Gastroesophageal sphincter (tissue), 4 donors: ENCODE results near the gene FAM149A. TPM values are rescaled to one million over a fixed set of nuclear protein-coding genes. Genes with fewer than 3 reads are reported as not detected.
A peak's percentile ranks its signal among the peaks of the same experiment; 100 is the strongest.

Experiments
- ATAC-seq: fragments of 150-250 bp; one replicate; pipeline ENCODE4 v1.9.1; 2016; ENCODE audit warnings: mild to moderate bottlenecking, moderate library complexity
- H3K27ac ChIP-seq, 4 donors: fragments of 200-600 bp; sonication (generic) in 3 of 4; 1 replicate in 3 of 4; 2 replicates in 1 of 4; pipeline ENCODE4 v1.5.1; 2016 to 2019
- H3K27me3 ChIP-seq: fragments of 200-600 bp; sonication (generic); one replicate; pipeline ENCODE4 v1.5.1; 2019
- H3K36me3 ChIP-seq, 2 donors: fragments of 200-600 bp; sonication (generic); one replicate each; pipeline ENCODE4 v1.5.1; 2019; ENCODE audit warnings: control low read depth in 1 of 2
- H3K4me1 ChIP-seq, 3 donors: fragments of 200-600 bp; sonication (generic); 1 replicate in 2 of 3; 2 replicates in 1 of 3; pipeline ENCODE4 v1.5.1; 2016 to 2019; ENCODE audit warnings: control low read depth in 2 of 3
- H3K4me3 ChIP-seq, 2 donors: fragments of 200-600 bp; sonication (generic); one replicate each; pipeline ENCODE4 v1.5.1; 2019; ENCODE audit warnings: mild to moderate bottlenecking in 1 of 2, moderate library complexity in 1 of 2
- H3K9me3 ChIP-seq, 3 donors: fragments of 200-600 bp; sonication (generic); one replicate each; pipeline ENCODE4 v1.5.1; 2017 to 2019; ENCODE audit warnings: control low read depth in 2 of 3
- CTCF ChIP-seq, 4 experiments: fragments of 200-600 bp in 2 of 4; fragments of 450-650 bp in 2 of 4; sonication (generic) in 1 of 4; IDR thresholded peaks; one replicate each; pipeline ENCODE4 v1.5.1; 2017 to 2019; ENCODE audit warnings: antibody characterized with exemption in 4 of 4, mild to moderate bottlenecking in 2 of 4, moderate library complexity in 2 of 4
- EP300 ChIP-seq: sonication (generic); formaldehyde crosslinking; IDR thresholded peaks from one replicate; pipeline ENCODE4 v1.6.1; 2017; ENCODE audit warnings: antibody characterized with exemption, mild to moderate bottlenecking
- POLR2A ChIP-seq, 2 donors: fragments of 450-650 bp; IDR thresholded peaks; one replicate each; pipeline ENCODE4 v1.6.1; 2017; ENCODE audit warnings: antibody characterized with exemption in 2 of 2, mild to moderate bottlenecking in 2 of 2, moderate library complexity in 1 of 2
- POLR2AphosphoS5 ChIP-seq: sonication (generic); formaldehyde crosslinking; IDR thresholded peaks from one replicate; pipeline ENCODE4 v1.6.1; 2017; ENCODE audit warnings: antibody characterized with exemption
- WGBS, 2 donors: methylation state at CpG; one replicate each; pipeline ENCODE4 v1.1.5; 2018; ENCODE audit warnings: low coverage in 1 of 2; 5-methylcytosine and 5-hydroxymethylcytosine counted together
- total RNA-seq, 4 donors: library from RNA; depleted of rRNA; stranded (reverse); fragments of >200 nt; gene quantifications; one replicate each; pipeline ENCODE4 v1.1.0, GENCODE V29; 2016

Gene FAM149A
- total RNA-seq, 4 donors from 2014 or later = 24.9 to 39.8 (median 32.7) TPM

- TF ChIP-seq POLR2A (IDR thresholded peaks at IDR 0.05) (no peak), CTCF (IDR thresholded peaks at IDR 0.05) (no peak), POLR2AphosphoS5 (no peak), EP300 (no peak)
- H3K27ac ChIP-seq = no peak overlapping the region
- no peak for ATAC-seq
These were observed 96.5 kb downstream of the FAM149A start for GRCh38 chr4:186201010-186201409.

GRCh38 chr4:186201535-186202230, 97.2 kb downstream of the FAM149A start:
- Histone ChIP-seq H3K4me1 (peaks cover 0 to 19% (median 0%) of the 10 kb centered on the region in 3 donors), H3K4me3 (no peak overlapping the region), H3K9me3 (no peaks in the 10 kb centered on the region), H3K27ac (peak overlapping the region in 2 of 4 donors; percentile 21 to 39), H3K36me3 (peaks cover 0 to 29% of the 10 kb centered on the region in 2 donors), H3K27me3 (no peaks in the 10 kb centered on the region)
- 26 to 47% methylated on average over 4 to 9 of the region's 9 CpGs for WGBS, 2 donors
- peak; percentile 47 to 67 (median 62) for TF ChIP-seq CTCF (IDR thresholded peaks at IDR 0.05)
- no peak for TF ChIP-seq POLR2AphosphoS5
- no peak for TF ChIP-seq POLR2A (IDR thresholded peaks at IDR 0.05)
- TF ChIP-seq EP300 = no peak
- ATAC-seq = peak; percentile 77

More at GRCh38 chr4:186201010-186201409, 96.5 kb downstream of the FAM149A start:
- Histone ChIP-seq H3K9me3 (no peaks in the 10 kb centered on the region), H3K36me3 (peaks cover 0 to 30% of the 10 kb centered on the region in 2 donors), H3K4me3 (no peak overlapping the region), H3K27me3 (no peaks in the 10 kb centered on the region), H3K4me1 (peaks cover 0 to 19% (median 0%) of the 10 kb centered on the region in 3 donors)
- WGBS, 2 donors = 55 to 69% methylated on average over 7 of the region's 7 CpGs

GRCh38 chr4:186202490-186203140, 98.1 kb downstream of the FAM149A start:
- WGBS, 2 donors = 91 to 96% methylated on average over 8 of the region's 8 CpGs
- peaks cover 0 to 21% of the 10 kb centered on the region in 2 donors for H3K36me3 ChIP-seq

GRCh38 chr4:186203406-186203805, 98.9 kb downstream of the FAM149A start:
- TF ChIP-seq CTCF (IDR thresholded peaks at IDR 0.05) (no peak), EP300 (no peak), POLR2A (IDR thresholded peaks at IDR 0.05) (no peak), POLR2AphosphoS5 (no peak)
- Histone ChIP-seq H3K4me3 (no peak overlapping the region), H3K27me3 (no peaks in the 10 kb centered on the region), H3K27ac (peak overlapping the region in 2 of 4 donors; percentile 58 to 75), H3K36me3 (peaks cover 0 to 16% of the 10 kb centered on the region in 2 donors), H3K9me3 (no peaks in the 10 kb centered on the region), H3K4me1 (peaks cover 0 to 19% (median 0%) of the 10 kb centered on the region in 3 donors)
- ATAC-seq = no peak
- whole genome bisulfite sequencing, 2 donors = 23 to 36% methylated on average over 7 to 11 of the region's 12 CpGs

More at GRCh38 chr4:186202490-186203140, 98.1 kb downstream of the FAM149A start:
- no peak overlapping the region for H3K4me3 ChIP-seq
- ATAC-seq = peak; percentile 26
- H3K27me3 ChIP-seq = no peaks in the 10 kb centered on the region
- H3K9me3 ChIP-seq = no peaks in the 10 kb centered on the region
- peaks cover 0 to 19% (median 0%) of the 10 kb centered on the region in 3 donors for H3K4me1 ChIP-seq
- H3K27ac ChIP-seq = peak overlapping the region in 2 of 4 donors; percentile 21 to 39
- TF ChIP-seq POLR2A (IDR thresholded peaks at IDR 0.05) = no peak
- no peak for TF ChIP-seq POLR2AphosphoS5
- TF ChIP-seq EP300 = no peak
- TF ChIP-seq CTCF (IDR thresholded peaks at IDR 0.05) = no peak
